GM19238 (cell line): ENCODE results near the gene XPNPEP2.

Source experiments
- DNase-seq: peaks from one replicate; pipeline ENCODE4 v3.0.0; 2011; ENCODE audit warnings: low spot score; ENCODE audit not compliant: insufficient read length

The XPNPEP2 gene

GRCh38 chrX:129738466-129739308 is at the start of gene XPNPEP2:
Gene XPNPEP2 (plus strand): TSS chrX:129738979. CDS start chrX:129739214, 235 bp downstream.
- DNase-seq, result no peak

GRCh38 chrX:129689796-129690195 is 49.0 kb upstream of the XPNPEP2 start:
- DNase-seq, result no peak

GRCh38 chrX:129690435-129690834 is 48.3 kb upstream of the XPNPEP2 start:
- no peak for DNase-seq

- no peak for DNase-seq
These were observed 45.4 kb upstream of the XPNPEP2 start for GRCh38 chrX:129693354-129693753.

GRCh38 chrX:129694805-129695204 is 44.0 kb upstream of the XPNPEP2 start:
- no peak for DNase-seq

- DNase-seq, result no peak
These were observed 43.2 kb upstream of the XPNPEP2 start for GRCh38 chrX:129695535-129695934.

- no peak for DNase-seq
These were observed 42.8 kb upstream of the XPNPEP2 start for GRCh38 chrX:129695937-129696336.

GRCh38 chrX:129696463-129697155 is 42.2 kb upstream of the XPNPEP2 start:
- no peak for DNase-seq

- no peak for DNase-seq
These were observed 41.5 kb upstream of the XPNPEP2 start for GRCh38 chrX:129697204-129697829.

GRCh38 chrX:129698150-129698549 is 40.6 kb upstream of the XPNPEP2 start:
- no peak for DNase-seq

- no peak for DNase-seq
These were observed 38.2 kb upstream of the XPNPEP2 start for GRCh38 chrX:129700536-129700935.

- no peak for DNase-seq
These were observed 37.1 kb upstream of the XPNPEP2 start for GRCh38 chrX:129701624-129702069.

- no peak for DNase-seq
These were observed 34.3 kb upstream of the XPNPEP2 start for GRCh38 chrX:129704491-129704890.

- no peak for DNase-seq
These were observed 33.3 kb upstream of the XPNPEP2 start for GRCh38 chrX:129705377-129705925.

GRCh38 chrX:129705988-129706387 is 32.8 kb upstream of the XPNPEP2 start:
- DNase-seq, result no peak

GRCh38 chrX:129706400-129707072 is 32.2 kb upstream of the XPNPEP2 start:
- DNase-seq, result no peak

- no peak for DNase-seq
These were observed 24.2 kb upstream of the XPNPEP2 start for GRCh38 chrX:129714581-129714980.

- DNase-seq, result no peak
These were observed 22.3 kb upstream of the XPNPEP2 start for GRCh38 chrX:129716507-129716906.

- no peak for DNase-seq
These were observed 20.9 kb upstream of the XPNPEP2 start for GRCh38 chrX:129717892-129718291.

- DNase-seq, result no peak
These were observed 20.1 kb upstream of the XPNPEP2 start for GRCh38 chrX:129718676-129719075.

- DNase-seq, result no peak
These were observed 19.5 kb upstream of the XPNPEP2 start for GRCh38 chrX:129719268-129719667.
